IMR-90 (cell line): ENCODE results near the gene TIE1. TPM values are rescaled to one million over a fixed set of nuclear protein-coding genes. Genes with fewer than 3 reads are reported as not detected.

Experiments
- ATAC-seq: fragments of 200-7000 bp; cut with Tn5 transposase; 2 replicates; pipeline ENCODE4 v1.9.1; 2020; ENCODE audit warnings: low read depth, mild to moderate bottlenecking, moderate library complexity
- BruUV-seq: library from RNA; stranded (reverse); fragments of 400-500 nt; replicated peaks from 2 replicates; lab custom pipeline; 2021; lab: Mats Ljungman, UMichigan
- CTCF ChIA-PET: fragments of 300-600 bp; formaldehyde crosslinking; extraction: SDS; loops from one replicate; lab custom pipeline; 2021; ENCODE audit warnings: antibody characterized with exemption; lab: Yijun Ruan, JAX
- POLR2A ChIA-PET: fragments of 300-600 bp; sonication (Branson Sonifier 250); formaldehyde crosslinking; loops from one replicate; lab custom pipeline; 2022; ENCODE audit warnings: antibody characterized with exemption; ENCODE audit not compliant: unreplicated experiment; lab: Charles Lee
- DNase-seq: peaks from one replicate; pipeline ENCODE4 v3.0.0; 2013
- H2AFZ ChIP-seq: replicated peaks from 2 replicates; pipeline ENCODE3; 2013; ENCODE audit warnings: low read length, mild to moderate bottlenecking; ENCODE audit not compliant: poor library complexity
- H2AK5ac ChIP-seq: 2 replicates; pipeline ENCODE4 v1.6.1; 2013; ENCODE audit warnings: low read depth, low read length, inconsistent platforms
- H2AK9ac ChIP-seq: replicated peaks from 2 replicates; pipeline ENCODE3; 2013; ENCODE audit warnings: mild to moderate bottlenecking, low read depth, low read length, moderate library complexity; ENCODE audit not compliant: poor library complexity
- H2BK120ac ChIP-seq: 2 replicates; pipeline ENCODE4 v1.6.1; 2013; ENCODE audit warnings: low read depth, low read length, inconsistent platforms
- H2BK15ac ChIP-seq: 3 replicates; pipeline ENCODE4 v1.6.1; 2013; ENCODE audit warnings: low read depth, low read length, inconsistent platforms
- H2BK20ac ChIP-seq: 2 replicates; pipeline ENCODE4 v1.6.1; 2013; ENCODE audit warnings: low read depth, mild to moderate bottlenecking, inconsistent platforms, low read length, moderate library complexity
- H2BK5ac ChIP-seq: 2 replicates; pipeline ENCODE4 v1.6.1; 2013; ENCODE audit warnings: mild to moderate bottlenecking, low read depth, low read length, inconsistent platforms; ENCODE audit not compliant: poor library complexity, severe bottlenecking
- H3K14ac ChIP-seq: replicated peaks from 2 replicates; pipeline ENCODE4 v1.6.1; 2013; ENCODE audit warnings: low read depth, low read length, inconsistent platforms
- H3K18ac ChIP-seq: 2 replicates; pipeline ENCODE4 v1.6.1; 2013; ENCODE audit warnings: low read depth, low read length, control low read depth
- H3K23ac ChIP-seq: 2 replicates; pipeline ENCODE4 v1.6.1; 2013; ENCODE audit warnings: low read depth, low read length, inconsistent platforms
- H3K27ac ChIP-seq: 2 replicates; pipeline ENCODE4 v1.5.1; 2013; ENCODE audit warnings: mild to moderate bottlenecking, control low read depth, low read length; ENCODE audit not compliant: insufficient read depth
- H3K27me3 ChIP-seq: 2 replicates; pipeline ENCODE4 v1.6.1; 2013; ENCODE audit warnings: low read length; ENCODE audit not compliant: control insufficient read depth, insufficient read depth
- H3K36me3 ChIP-seq: 2 replicates; pipeline ENCODE4 v1.6.1; 2013; ENCODE audit warnings: low read length, mixed read lengths; ENCODE audit not compliant: control insufficient read depth, insufficient read depth
- H3K4ac ChIP-seq: 2 replicates; pipeline ENCODE4 v1.6.1; 2013; ENCODE audit warnings: low read depth, low read length, inconsistent platforms
- H3K4me1 ChIP-seq: 2 replicates; pipeline ENCODE4 v1.6.1; 2013; ENCODE audit warnings: low read length, mixed read lengths; ENCODE audit not compliant: control insufficient read depth, insufficient read depth
- H3K4me2 ChIP-seq: 2 replicates; pipeline ENCODE4 v1.6.1; 2013; ENCODE audit warnings: low read depth, mild to moderate bottlenecking, control low read depth, low read length, moderate library complexity
- H3K4me3 ChIP-seq: 2 replicates; pipeline ENCODE4 v1.5.1; 2013; ENCODE audit warnings: low read depth, mild to moderate bottlenecking, control low read depth, low read length, moderate library complexity; ENCODE audit not compliant: insufficient read depth
- H3K56ac ChIP-seq: 2 replicates; pipeline ENCODE4 v1.6.1; 2013; ENCODE audit warnings: low read length, inconsistent platforms; ENCODE audit not compliant: insufficient read depth; ENCODE audit errors: extremely low read depth
- H3K79me1 ChIP-seq, 2 experiments: 2 replicates each; pipeline ENCODE4 v1.6.1; 2013; ENCODE audit warnings: low read length in 2 of 2, inconsistent platforms in 1 of 2, low read depth in 1 of 2
- H3K9ac ChIP-seq: 2 replicates; pipeline ENCODE4 v1.6.1; 2013; ENCODE audit warnings: low read depth, low read length, control low read depth
- H3K9me1 ChIP-seq: 2 replicates; pipeline ENCODE4 v1.6.1; 2013; ENCODE audit warnings: low read length, inconsistent platforms; ENCODE audit not compliant: insufficient read depth
- H3K9me3 ChIP-seq: 2 replicates; pipeline ENCODE4 v1.6.1; 2013; ENCODE audit warnings: low read length; ENCODE audit not compliant: control insufficient read depth, insufficient read depth
- H4K20me1 ChIP-seq: 2 replicates; pipeline ENCODE4 v1.6.1; 2013; ENCODE audit warnings: low read length, inconsistent platforms; ENCODE audit not compliant: insufficient read depth
- H4K5ac ChIP-seq: 2 replicates; pipeline ENCODE4 v1.6.1; 2013; ENCODE audit warnings: mild to moderate bottlenecking, low read depth, low read length, control low read depth
- H4K8ac ChIP-seq, 2 experiments: 2 replicates each; pipeline ENCODE4 v1.6.1; 2013; ENCODE audit warnings: low read depth in 2 of 2, low read length in 2 of 2, control low read depth in 1 of 2, inconsistent platforms in 1 of 2
- H4K91ac ChIP-seq: 2 replicates; pipeline ENCODE4 v1.6.1; 2013; ENCODE audit warnings: low read depth, low read length, inconsistent platforms; ENCODE audit not compliant: insufficient read depth
- BHLHE40 ChIP-seq: fragments of 150-350 bp; IDR thresholded peaks from 2 replicates; pipeline ENCODE4 v1.6.1; 2016; ENCODE audit warnings: mild to moderate bottlenecking, low read depth, low read length
- CEBPB ChIP-seq: IDR thresholded peaks from 2 replicates; pipeline ENCODE4 v1.6.1; 2012; ENCODE audit warnings: low read depth, low read length, improper control_type of control experiment
- CHD1 ChIP-seq: IDR thresholded peaks from 2 replicates; pipeline ENCODE4 v1.6.1; 2012; ENCODE audit warnings: low read depth, low read length, improper control_type of control experiment
- CTCF ChIP-seq: conservative IDR thresholded peaks from 2 replicates; pipeline ENCODE4 v1.5.1; 2012; ENCODE audit warnings: mild to moderate bottlenecking, low read depth, low read length, improper control_type of control experiment
- ELK1 ChIP-seq: fragments of 150-350 bp; IDR thresholded peaks from 2 replicates; pipeline ENCODE4 v1.6.1; 2016; ENCODE audit warnings: low read depth, mild to moderate bottlenecking, low read length, moderate library complexity, borderline replicate concordance
- FOS ChIP-seq: fragments of 150-350 bp; IDR thresholded peaks from 2 replicates; pipeline ENCODE4 v1.6.1; 2016; ENCODE audit warnings: low read depth, low read length
- MAFK ChIP-seq: IDR thresholded peaks from 2 replicates; pipeline ENCODE4 v1.6.1; 2012; ENCODE audit warnings: low read depth, low read length, improper control_type of control experiment
- MAZ ChIP-seq: IDR thresholded peaks from 2 replicates; pipeline ENCODE4 v1.6.1; 2012; ENCODE audit warnings: low read depth, mild to moderate bottlenecking, low read length, improper control_type of control experiment, moderate library complexity, borderline replicate concordance
- MXI1 ChIP-seq: IDR thresholded peaks from 2 replicates; pipeline ENCODE4 v1.6.1; 2012; ENCODE audit warnings: low read depth, mild to moderate bottlenecking, low read length, moderate library complexity, borderline replicate concordance
- POLR2A ChIP-seq: IDR thresholded peaks from 2 replicates; pipeline ENCODE4 v1.6.1; 2012; ENCODE audit warnings: mild to moderate bottlenecking, low read depth, low read length
- RAD21 ChIP-seq: IDR thresholded peaks from 2 replicates; pipeline ENCODE4 v1.6.1; 2012; ENCODE audit warnings: low read length, improper control_type of control experiment
- RCOR1 ChIP-seq: IDR thresholded peaks from 2 replicates; pipeline ENCODE4 v1.6.1; 2012; ENCODE audit warnings: mild to moderate bottlenecking, low read length, improper control_type of control experiment; ENCODE audit not compliant: insufficient replicate concordance
- RFX5 ChIP-seq: IDR thresholded peaks from 2 replicates; pipeline ENCODE4 v1.8.0; 2012; ENCODE audit warnings: low read depth, mild to moderate bottlenecking, low read length, moderate library complexity
- SMC3 ChIP-seq: fragments of 150-350 bp; IDR thresholded peaks from 2 replicates; pipeline ENCODE4 v1.6.1; 2016; ENCODE audit warnings: low read depth, mild to moderate bottlenecking, antibody characterized with exemption, low read length, moderate library complexity
- USF2 ChIP-seq: fragments of 150-350 bp; IDR thresholded peaks from 2 replicates; pipeline ENCODE4 v1.6.1; 2017; ENCODE audit warnings: mild to moderate bottlenecking, antibody characterized with exemption, low read length, low read depth
- WGBS, 2 experiments: methylation state at CpG; one replicate each; pipeline versions ENCODE4 v1.1.5 to v1.1.7; 2013; ENCODE audit warnings: missing lambda C conversion rate in 2 of 2; ENCODE audit not compliant: insufficient read length in 1 of 2; ENCODE audit errors: extremely low coverage in 2 of 2; 5-methylcytosine and 5-hydroxymethylcytosine counted together
- dilution Hi-C: fragments of 300-500 bp; cut with HindIII; formaldehyde crosslinking; loops from one replicate; pipeline ENCODE4 v1.14.3; 2018; ENCODE audit warnings: low sequenced_read_pairs; ENCODE audit not compliant: unreplicated experiment
- in situ Hi-C: fragments of 300-500 bp; cut with MboI; formaldehyde crosslinking; loops from 3 replicates; pipeline ENCODE4 v1.14.3; 2019; ENCODE audit warnings: low sequenced_read_pairs, inconsistent platforms, mixed read lengths
- intact Hi-C: fragments of 100-400 bp; cut with micrococcal nuclease; formaldehyde crosslinking; loops from 2 replicates; pipeline ENCODE4 v1.10.0; 2022
- polyA plus RNA-seq, 3 experiments: library from polyadenylated mRNA; depleted of rRNA; stranded (reverse); fragments of >200 nt; gene quantifications; 2 replicates each; pipeline ENCODE4 v1.2.3, GENCODE V29; 2012; ENCODE audit warnings: low replicate concordance in 1 of 3
- total RNA-seq: library from RNA; depleted of rRNA; stranded (reverse); fragments of >200 nt; gene quantifications from 2 replicates; pipeline ENCODE4 v1.2.3, GENCODE V29; 2012

Gene TIE1
- total and polyA plus RNA-seq, 2 of the 4 experiments (the other 2 are of a cell fraction): 2.3 to 7.5 TPM

GRCh38 chr1:43288058-43288784 lies 12.6 kb upstream of the TIE1 start:
- dilution Hi-C loops (no loop called here), in situ Hi-C loops (no loop called here), intact Hi-C loops (no loop called here)
- no peak overlapping the region for H2BK5ac ChIP-seq
- no peaks in the 10 kb centered on the region for H3K79me1 ChIP-seq
- no peak for ATAC-seq
- no peak overlapping the region for H3K18ac ChIP-seq
- no peak overlapping the region for H3K4ac ChIP-seq
- WGBS, 2 experiments: 85% methylated on average over 7 of the region's 9 CpGs; no CpG with 5 or more reads in 1 of the 2 experiments
- H4K5ac ChIP-seq: no peak overlapping the region
- H2BK120ac ChIP-seq: no peak overlapping the region
- H3K27ac ChIP-seq: no peak overlapping the region
- no peaks in the 10 kb centered on the region for H3K4me1 ChIP-seq
- no peak for DNase-seq
- CTCF ChIA-PET: no interaction called here
- no peak overlapping the region for H2AK9ac ChIP-seq
- H4K20me1 ChIP-seq: no peaks in the 10 kb centered on the region
- H2BK15ac ChIP-seq: no peak overlapping the region
- no peaks in the 10 kb centered on the region for H3K9me3 ChIP-seq
- no peak overlapping the region for H3K9ac ChIP-seq
- POLR2A ChIA-PET: no interaction called here
- H3K36me3 ChIP-seq: no peaks in the 10 kb centered on the region
- no peak overlapping the region for H3K56ac ChIP-seq
- H4K8ac ChIP-seq: no peak overlapping the region
- H3K14ac ChIP-seq: no peak overlapping the region
- TF ChIP-seq CEBPB (no peak), MXI1 (no peak), BHLHE40 (no peak), MAFK (no peak), ELK1 (no peak), RFX5 (no peak), POLR2A (no peak), USF2 (no peak), FOS (no peak), RAD21 (no peak), MAZ (no peak), RCOR1 (no peak), CHD1 (no peak), CTCF (no peak), SMC3 (no peak)
- H2AK5ac ChIP-seq: no peak overlapping the region
- no peak overlapping the region for H3K4me2 ChIP-seq
- H2BK20ac ChIP-seq: no peak overlapping the region
- peaks cover 28% of the 10 kb centered on the region for H3K27me3 ChIP-seq
- H3K4me3 ChIP-seq: no peak overlapping the region
- no peak overlapping the region for H3K23ac ChIP-seq
- no TSS peak for BruUV-seq
- H4K91ac ChIP-seq: no peak overlapping the region
- H2AFZ ChIP-seq: no peak overlapping the region
- H3K9me1 ChIP-seq: no peaks in the 10 kb centered on the region
